Placental pericyte (primary cell): Measurements from ENCODE around the gene OR5AP2. TPM values are rescaled to one million over a fixed set of nuclear protein-coding genes. Genes with fewer than 3 reads are reported as not detected.

ENCODE experiments used
- small RNA-seq: library from RNA; depleted of rRNA; stranded (forward); fragments of <200 nt; gene quantifications from one replicate; pipeline ENCODE3, GENCODE V24; 2012; ENCODE audit warnings: low replicate concordance
- total RNA-seq: library from RNA; depleted of rRNA; stranded (reverse); fragments of >200 nt; gene quantifications from 2 replicates; pipeline ENCODE4 v1.2.3, GENCODE V29; 2012

The OR5AP2 gene
- not detected in 2 replicates for total RNA-seq

GRCh38 chr11:56642339-56642738, at the start of gene OR5AP2:
OR5AP2 (minus strand) TSS chr11:56642439; CDS start chr11:56642439, 0 bp downstream.

DNA sequence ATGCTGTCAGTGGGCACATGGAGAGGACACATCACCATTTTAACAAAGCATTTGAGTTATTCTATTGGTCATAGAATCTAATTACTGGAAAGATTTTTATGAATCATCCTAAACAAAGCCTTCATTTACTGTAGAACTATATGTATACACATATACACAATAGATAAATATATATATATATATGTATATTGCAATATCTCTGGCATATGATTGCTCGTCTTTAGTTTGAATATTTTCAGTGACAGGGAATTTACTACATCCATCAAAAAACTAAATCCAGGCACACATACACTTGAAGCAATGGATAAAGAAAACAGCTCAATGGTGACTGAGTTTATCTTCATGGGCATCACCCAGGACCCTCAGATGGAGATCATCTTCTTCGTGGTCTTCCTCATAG, 21.1 kb upstream of the OR5AP2 start, which contains the start of gene OR5AR1:
TSS of gene OR5AR1 (plus strand) at position 301 of the 400 bp plus-strand sequence. CDS start at position 301, 0 bp downstream.

Small RNAs within 50 kb of the gene (small RNA-seq; reads per million reads assigned to genes)
- gene AP004245.1, result not detected

Other genes starting within 250 kb of the OR5AP2 start
- not detected in 2 replicates for gene OR5AL1, start 229.7 kb downstream of the OR5AP2 start, total RNA-seq
- not detected in 2 replicates for gene OR5M3, start 169.1 kb downstream of the OR5AP2 start, total RNA-seq
- not detected in 2 replicates for gene OR5M8, start 151.1 kb downstream of the OR5AP2 start, total RNA-seq
- gene OR5M11, start 99.2 kb downstream of the OR5AP2 start, total RNA-seq, result not detected in 2 replicates
- not detected in 2 replicates for gene OR5M10, start 64.7 kb downstream of the OR5AP2 start, total RNA-seq
- gene OR5M1, start 27.6 kb downstream of the OR5AP2 start, total RNA-seq, result not detected in 2 replicates
- gene OR5AR1, start 21.2 kb upstream of the OR5AP2 start, total RNA-seq, result not detected in 2 replicates
- gene OR9G1, start 56.7 kb upstream of the OR5AP2 start, total RNA-seq, result not detected in 2 replicates
- not detected in 2 replicates for gene OR9G4, start 106.3 kb upstream of the OR5AP2 start, total RNA-seq